Measurements from ENCODE around the gene VEPH1. TPM values are rescaled to one million over a fixed set of nuclear protein-coding genes. Genes with fewer than 3 reads are reported as not detected.

VEPH1 gene
- total RNA-seq, 1 donor from 2014 or later, result 11.6 TPM

DNA sequence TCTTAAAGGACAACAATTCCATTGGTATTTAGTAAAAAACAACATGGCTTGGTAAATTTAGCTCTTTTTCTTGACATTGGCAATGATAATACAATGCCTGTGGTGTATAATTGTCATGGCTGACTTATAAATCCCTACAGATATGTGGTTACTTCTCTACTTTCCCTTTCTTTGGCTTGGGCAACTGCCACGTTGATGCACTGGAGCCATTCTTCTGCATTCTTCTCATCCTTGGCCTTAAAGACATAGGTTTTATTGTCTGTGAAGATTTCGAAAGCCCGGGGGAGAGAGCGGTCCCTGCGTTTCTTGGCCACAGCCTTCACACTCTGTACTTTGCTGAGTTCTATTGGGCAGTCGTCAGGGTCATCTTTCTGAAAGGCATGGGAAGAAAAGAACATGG is 242.2 kb downstream of the VEPH1 start:
- DNase-seq (ENCODE audit: low spot score), result no peak

DNA sequence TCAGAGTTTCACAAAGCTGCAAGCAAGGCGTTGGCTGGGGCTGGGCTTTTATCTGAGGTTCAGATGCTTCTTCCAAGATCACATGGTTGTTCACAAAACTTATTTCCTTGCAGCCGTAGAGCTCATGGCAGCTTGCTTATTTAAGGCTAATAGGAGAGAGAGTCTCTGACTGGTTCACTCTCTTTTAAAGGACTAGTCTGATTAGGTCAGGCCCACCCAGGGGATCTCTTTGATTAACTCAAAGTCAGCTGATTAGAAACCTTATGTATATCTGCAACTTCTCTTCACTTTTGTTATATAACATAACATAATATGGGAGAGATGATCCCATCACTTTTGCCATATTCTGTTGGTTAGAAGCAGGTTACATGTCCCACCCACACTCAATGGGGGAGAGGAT is 243.4 kb downstream of the VEPH1 start:
- no peak for DNase-seq (ENCODE audit: low spot score)

DNA sequence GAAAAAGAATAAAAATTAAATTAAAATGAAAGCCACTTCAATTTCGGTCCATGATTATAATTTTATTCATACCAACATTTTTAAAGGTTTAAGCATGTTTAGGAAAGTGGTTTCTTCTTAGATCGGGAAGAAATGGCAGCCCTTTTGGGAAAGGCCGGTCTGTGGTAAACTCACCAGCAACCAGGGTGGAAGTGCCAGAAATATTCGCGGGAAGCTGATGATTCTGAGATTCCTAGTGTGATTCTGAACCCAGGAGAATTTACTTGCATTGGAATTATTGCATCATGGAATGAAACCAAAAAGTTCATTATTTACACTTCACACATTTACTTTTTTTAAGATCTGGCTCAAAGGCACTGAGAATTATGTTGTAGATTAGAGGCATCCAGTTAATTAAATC is 246.1 kb downstream of the VEPH1 start:
- no peak for DNase-seq (ENCODE audit: low spot score)

DNA sequence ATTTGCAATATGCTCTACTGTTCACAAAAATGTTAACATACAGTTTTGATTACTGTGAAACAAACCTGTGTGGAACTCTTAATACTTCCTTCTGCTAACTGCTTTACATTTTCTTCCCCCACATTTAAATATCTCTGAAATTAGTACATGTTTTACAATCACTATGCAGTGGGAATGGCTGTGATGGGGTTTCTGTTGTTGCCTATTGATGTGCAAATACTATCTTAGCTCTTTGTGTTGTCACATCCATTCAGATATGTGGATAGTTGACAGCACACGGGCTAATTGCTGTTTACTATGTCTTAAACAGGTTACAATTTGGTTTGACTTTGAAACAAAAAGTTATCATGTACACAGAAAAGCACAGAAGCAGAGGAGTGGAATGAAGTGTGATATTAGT is 247.4 kb downstream of the VEPH1 start:
- DNase-seq (ENCODE audit: low spot score), result no peak

DNA sequence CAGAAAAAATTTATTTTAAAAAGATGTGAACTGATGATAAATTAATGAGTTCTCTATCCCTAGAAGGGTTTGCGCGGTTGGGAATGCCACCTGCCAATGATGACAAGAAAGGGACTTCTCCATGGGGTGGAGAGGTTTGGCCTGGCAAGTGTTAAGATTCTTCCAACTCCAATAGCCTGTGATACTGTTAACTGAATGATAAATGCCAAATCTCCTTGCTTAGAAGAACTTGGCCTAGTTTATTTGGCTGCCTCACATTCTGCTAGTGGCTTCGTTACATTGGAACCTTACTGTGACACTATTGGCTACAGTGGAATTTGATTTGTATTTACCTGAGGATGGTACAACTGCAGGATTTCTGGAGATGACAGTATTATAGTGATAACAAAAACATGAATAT is 251.5 kb downstream of the VEPH1 start:
- DNase-seq (ENCODE audit: low spot score), result no peak

DNA sequence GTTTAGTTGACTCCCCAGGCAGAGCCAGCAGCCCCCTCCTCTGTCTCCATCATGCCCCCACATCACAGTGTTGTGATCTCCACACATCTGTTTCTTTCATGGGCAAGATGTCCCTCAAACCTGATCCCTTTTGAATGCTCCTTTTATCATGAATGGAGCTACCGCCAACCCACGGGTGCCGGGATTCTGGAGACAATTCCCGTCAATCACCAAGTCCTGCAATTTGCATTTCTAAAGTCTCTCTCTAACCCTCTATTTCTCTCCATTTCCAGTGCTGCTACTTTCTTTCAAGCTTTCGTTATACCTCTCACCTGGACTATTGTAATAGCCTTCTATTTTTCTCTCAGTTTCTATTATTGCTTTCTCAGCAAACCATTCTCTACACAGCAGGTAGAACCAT is 253.6 kb downstream of the VEPH1 start:
- no peak for DNase-seq (ENCODE audit: low spot score)

DNA sequence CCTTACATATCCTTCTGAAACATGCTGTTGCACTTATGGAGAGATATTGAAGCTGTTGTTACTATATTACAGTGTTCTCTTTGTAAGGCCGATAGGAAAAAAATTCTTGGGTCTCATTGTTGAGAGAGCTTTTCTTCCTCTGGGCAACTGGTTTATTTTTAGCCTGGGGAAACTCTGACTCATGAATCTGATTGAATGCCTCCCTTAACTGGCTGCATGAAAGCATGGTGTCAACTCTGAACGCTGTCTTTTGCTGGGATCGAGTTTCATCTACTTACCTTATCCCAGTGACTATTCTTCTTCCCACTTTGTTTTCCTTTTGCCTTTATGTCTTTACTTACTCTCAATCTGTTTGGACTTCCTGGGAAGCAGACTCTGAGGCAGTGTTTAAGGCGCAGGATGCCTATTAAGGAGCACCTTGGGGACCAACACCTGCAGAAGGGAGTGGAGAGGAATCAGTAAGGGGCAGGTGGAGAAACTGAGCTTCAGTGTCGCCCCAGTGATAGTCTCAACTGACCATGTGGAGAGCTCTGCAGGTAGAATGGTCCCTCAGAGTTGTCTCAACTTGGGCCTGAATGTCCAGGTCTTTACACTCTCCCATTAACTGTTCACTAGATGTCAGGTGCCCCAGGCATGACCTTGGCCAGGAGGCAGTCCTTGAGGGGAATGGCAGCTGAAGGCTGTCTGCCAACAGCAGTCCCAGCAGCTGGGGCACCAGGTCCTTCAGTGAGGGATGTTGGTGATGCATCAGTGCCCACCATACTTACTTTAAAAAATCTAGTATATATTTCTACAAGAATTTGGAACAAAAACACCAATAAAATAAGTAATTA is 254.4 kb downstream of the VEPH1 start:
- peak; percentile 66 for DNase-seq (ENCODE audit: low spot score)

DNA sequence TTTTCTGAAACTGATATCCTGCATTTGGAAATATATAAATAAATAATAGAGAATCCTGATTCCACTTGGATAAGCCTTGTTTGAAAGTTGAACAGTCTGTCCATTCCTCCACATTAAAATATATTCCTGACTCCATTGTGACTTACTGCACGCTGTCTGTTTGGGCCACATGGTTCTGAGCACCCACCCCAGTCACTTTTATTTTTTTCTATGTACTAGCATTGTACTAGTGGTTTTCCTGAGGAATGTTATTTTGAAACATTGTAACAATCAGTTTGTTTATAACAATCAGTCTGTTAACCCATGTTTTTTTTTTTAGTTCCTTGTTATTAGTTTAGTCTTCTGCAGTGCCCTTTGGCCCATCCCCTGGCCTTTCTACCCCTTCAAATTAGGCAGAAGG is 255.8 kb downstream of the VEPH1 start:
- DNase-seq (ENCODE audit: low spot score), result no peak

DNA sequence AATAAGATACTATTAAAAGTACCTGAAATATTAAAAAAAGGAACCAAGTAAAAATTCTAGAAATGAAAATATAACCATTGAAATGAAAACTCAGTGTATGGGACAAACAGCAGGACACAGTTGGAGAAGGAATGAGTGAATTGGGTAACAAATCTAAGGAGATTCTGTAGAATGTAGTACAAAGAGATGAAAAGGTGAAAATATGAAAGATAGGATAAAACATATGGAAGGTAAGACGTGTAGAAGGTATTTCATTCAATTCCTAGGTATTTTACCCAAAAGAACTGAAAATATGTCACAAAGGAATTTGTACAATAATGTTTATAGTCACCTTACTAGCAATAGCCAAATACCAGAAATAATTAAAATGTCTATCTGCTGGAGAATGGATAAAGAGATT is 260.4 kb downstream of the VEPH1 start:
- DNase-seq (ENCODE audit: low spot score), result no peak

DNA sequence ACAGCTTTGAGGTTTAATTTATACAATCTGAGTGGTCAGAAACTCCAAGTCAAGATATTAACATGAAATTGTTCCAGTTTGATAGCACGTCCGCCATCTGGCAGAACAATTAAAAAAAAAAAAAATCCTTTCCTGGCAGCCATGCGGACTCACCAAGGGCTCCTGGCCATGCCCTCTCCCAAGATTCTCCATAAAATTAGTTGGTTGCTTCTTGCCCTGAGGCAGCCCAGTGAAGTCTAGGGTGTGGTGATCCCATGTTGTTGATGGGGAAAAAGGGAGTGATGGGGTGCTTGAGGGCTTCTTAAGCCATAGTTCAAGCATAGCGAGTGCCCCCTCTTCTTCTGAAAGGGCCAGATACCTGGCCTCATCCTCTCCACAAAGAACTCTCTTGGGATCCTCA is 261.6 kb downstream of the VEPH1 start:
- no peak for DNase-seq (ENCODE audit: low spot score)

DNA sequence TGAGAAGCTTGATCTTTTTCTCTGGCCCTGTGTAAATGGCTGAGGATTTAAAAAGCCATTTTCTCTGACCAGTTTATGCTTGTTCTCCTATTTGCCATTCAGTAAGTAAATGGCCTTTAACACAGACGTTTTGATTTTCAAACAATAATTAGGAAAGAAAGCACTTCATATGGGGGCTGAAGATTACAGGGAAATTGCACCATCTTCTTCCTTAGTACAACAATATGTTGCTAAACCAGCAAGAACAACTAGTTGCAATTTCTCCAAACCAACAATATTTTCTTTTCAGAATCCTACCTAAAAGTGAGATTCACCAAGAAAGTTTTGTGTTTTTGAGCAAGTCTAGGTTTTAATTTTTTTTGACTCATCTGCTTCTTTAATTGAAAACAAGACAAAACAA is 262.8 kb downstream of the VEPH1 start:
- no peak for DNase-seq (ENCODE audit: low spot score)

DNA sequence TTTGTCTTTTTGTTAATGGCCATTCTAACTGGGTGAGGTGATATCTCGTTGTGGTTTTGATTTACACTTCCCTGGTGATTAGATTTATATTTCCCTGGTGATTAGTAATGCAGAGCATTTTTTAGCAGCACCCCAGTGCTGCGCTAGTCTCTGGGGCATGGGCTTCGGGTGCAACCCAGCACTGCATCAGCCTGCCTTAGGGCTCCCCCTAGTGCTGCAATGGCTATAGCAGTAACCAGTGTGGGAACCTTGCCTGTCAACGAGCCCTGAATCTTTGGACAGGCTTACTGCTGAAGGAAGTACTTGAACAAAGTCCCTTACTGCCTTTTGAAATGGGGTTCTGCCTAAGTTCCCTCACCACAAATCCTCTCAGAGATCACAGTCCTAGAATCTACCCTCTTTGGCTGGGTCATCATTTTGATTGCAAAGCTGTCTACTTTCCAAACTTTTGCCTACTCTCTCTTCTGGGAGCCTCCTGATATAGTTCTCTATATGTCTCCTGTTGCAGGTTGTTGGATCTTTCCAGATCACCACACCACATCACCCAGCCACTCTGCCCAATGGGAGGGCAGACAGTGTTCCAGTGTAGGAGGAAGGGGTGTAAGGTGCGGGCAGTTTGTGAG is 264.0 kb downstream of the VEPH1 start:
- peak; percentile 28 for DNase-seq (ENCODE audit: low spot score)

DNA sequence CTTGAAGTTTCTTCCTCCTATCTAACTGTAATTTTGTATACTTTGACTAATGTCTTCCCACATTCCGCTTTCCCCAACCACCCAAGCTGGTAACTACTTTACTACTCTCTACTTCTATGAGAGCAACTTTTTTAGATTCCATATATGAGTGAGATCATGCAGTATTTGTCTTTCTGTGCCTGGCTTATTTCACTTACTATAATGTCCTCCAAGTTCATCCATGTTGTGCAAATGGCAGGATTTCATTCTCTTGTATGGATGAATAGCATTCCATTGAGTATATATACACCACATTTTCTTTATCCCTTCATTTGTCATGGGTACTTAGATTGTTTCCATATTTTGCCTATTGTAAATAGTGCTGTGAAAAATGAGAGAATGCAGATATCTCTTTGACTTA is 264.8 kb downstream of the VEPH1 start:
- DNase-seq (ENCODE audit: low spot score), result peak; percentile 24

DNA sequence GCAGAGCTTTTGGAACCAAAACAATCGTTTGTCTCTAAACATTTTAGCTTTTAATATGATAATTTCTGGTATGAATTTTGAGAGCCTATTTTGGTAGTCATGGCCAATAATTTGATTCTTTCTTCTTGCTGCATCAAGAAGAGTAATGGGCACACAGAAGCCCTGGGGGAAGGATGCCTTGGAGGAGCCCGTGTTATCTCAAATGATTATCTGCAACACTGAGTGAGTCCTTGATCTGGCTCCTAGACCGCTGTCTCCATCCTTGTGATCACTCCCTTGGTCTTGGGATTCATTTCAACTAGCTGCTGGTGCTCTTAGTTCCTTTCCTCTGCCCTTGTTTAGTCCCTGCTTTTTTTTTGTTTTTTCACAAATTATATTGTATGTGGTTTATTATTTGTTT is 265.3 kb downstream of the VEPH1 start:
- no peak for DNase-seq (ENCODE audit: low spot score)

DNA sequence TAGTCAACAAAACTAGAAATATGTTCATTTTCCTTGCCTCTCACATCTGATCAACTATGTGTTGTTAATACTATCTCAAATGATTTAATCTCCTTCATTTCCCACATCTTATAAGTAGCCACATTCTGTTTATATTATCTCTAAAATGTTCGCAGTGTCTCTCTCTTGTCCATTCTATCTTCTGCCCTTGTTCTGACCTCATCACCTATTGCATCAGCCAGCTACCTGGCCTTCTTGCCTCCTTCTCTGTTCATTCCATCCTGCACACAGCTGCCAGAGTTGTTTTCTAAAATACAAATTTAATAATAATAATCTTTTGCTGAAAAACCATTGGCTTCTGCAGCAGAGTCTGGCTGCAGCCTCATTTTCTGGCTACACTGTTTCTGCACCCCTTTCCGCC is 267.9 kb downstream of the VEPH1 start:
- DNase-seq (ENCODE audit: low spot score), result no peak

DNA sequence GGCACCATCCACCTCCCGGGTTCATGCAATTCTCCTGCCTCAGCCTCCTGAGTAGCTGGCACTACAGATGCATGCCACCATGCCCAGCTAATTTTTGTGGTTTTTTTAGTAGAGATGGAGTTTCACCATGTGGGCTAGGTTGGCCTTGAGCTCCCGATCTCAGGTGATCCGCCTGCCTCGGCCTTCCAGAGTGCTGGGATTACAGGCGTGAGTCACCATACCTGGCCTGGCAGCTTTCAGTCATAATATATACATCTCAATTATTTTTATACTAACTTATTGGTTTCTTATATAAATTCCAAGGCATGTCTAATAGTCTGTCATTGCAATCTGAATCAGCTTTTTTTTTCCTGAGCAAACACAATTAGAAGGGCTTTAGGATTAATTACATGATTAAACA is 269.3 kb downstream of the VEPH1 start:
- DNase-seq (ENCODE audit: low spot score), result no peak

DNA sequence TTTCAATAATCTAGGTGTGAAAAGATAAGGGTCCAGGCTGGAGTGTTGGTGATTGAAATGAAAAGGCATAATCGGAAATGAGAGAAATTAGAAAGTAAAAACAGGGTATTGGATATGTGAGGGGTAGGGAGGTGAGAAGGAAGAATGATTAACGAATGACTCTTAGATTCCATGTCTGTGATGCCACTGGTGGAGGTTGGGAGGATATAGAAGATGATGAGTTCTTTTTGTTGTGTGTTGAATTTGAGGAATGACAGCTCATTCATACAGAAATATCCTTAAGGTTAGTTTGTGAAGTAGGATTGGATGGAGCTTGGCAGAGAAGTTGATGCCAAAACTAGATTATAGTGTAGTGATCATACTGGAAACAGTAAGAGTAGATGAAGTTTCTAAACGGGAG is 271.1 kb downstream of the VEPH1 start:
- DNase-seq (ENCODE audit: low spot score), result no peak

DNA sequence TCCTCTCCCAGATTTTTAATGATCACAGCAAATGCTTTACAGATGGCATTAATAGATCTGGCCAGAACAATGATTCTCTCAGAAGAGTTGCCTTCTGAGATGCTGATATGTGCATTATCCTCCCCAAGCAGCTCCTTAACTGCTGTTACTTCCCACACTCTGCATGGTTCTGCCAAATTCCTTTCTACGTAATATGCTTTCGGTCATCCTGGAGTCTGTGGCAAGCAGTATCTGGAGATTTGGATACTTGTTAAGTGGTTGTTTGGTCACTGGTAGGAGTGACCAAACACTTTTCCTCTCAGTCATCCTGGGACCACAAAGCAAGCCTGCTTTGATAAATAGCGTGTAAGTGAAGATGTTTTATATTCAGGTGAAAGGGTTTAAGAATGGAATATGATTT is 272.1 kb downstream of the VEPH1 start:
- no peak for DNase-seq (ENCODE audit: low spot score)

DNA sequence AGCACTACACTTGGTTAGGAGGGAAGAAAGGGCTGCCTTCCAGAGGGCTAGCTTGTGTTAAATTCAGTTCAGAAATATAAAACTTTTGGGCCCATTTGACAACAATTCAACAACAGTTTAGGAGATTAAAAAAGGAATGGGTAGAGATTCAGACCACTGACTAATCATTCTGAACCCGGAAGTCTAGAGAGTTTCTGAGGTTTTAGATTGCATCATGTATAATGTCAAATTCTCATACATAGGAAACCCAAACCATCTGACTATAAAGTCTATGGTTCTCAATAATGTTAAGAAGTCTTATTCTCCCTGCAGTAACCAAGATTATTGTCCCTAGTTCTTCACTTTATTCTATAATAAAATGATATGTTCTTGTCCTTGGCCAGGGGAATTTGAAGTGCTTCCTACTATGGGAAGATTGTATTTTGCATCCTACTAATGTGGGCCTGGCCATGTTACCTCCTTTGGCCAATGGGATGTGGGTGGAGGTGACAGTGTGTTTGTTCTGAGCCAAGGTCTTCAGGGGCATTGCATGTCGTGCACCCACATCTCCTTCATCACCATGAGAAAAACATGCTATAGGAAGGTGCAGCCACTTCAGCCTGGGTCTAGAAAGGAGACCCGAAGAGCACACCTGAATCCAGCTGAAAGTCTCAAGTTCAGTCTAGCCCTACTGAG is 276.9 kb downstream of the VEPH1 start:
- no peak for DNase-seq (ENCODE audit: low spot score)

DNA sequence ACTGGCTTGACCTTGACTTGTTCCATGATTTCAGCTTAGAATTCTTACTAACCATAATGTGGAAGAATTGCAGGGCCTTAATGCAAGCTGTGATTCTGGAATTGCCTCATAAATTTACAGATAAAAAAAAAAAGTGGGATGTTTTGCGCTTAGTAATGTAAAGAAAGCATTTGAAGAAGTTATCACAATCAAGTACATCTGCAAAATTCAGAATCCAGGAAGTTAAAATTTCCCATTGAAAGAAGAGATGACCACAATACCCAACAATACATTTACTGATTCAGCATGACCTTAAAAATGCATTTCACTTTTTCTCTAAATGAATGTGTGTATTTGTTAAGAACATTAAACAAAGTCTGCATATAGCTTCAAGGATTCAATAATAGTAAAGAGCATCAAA is 278.2 kb downstream of the VEPH1 start:
- no peak for DNase-seq (ENCODE audit: low spot score)

DNA sequence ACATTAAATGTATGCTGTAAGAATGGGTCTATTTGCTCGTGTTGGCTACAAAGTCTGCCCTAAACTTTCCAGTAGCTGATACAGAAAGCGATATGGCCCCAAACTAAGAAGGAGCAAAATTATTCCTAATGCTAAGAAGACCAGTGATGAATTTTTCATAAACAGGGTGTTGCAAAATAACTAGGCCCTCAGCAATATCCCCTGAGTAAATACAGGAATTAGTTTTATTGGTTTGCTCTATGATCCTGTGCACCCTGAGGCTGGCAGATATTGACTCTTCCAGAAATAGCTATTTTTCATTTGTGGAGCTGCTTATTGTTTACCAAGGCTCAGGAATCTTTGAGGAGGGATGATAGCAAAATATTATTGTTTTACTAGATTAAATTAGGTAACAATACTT is 282.3 kb downstream of the VEPH1 start:
- no peak for DNase-seq (ENCODE audit: low spot score)

DNA sequence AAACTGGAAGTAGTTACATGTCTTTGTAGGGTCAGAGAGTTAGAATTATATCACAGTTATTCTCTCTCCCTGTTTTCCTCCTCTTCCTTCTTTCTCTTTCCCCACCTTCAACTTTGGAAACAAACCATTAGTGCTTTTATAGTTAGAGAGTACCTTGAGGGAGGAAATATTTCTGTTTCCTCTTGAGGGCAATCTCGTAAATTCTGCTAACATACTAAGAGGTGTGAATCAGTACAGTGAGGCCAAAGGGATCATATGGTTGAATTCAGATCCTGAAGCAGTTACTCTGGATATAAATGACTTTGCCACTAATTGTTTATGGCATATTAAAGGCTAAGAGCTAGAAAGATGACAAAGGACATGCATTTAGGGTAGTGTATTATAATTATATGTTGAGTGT is 283.0 kb downstream of the VEPH1 start:
- no peak for DNase-seq (ENCODE audit: low spot score)

DNA sequence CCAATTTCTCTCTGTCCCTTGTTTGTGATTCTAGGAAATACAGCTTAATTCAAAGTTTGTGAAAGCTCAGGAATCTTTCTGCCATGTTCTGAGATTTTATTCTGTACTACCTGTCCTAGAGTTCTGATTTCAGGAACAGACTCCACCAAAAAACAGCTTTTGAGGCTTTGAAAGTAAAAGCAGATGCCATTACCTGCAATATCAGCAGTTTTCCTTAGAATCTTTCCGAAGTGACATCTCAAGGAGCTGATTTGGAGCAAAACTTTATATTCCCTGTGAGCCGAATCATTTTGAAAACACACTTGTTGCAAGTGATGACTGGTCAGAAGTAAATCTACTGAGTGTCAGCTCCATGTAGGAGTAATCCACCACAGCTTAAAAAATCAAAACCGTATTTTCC is 284.0 kb downstream of the VEPH1 start:
- no peak for DNase-seq (ENCODE audit: low spot score)
